A673 (cell line): ENCODE measurements around the gene HMGXB4. TPM values are rescaled to one million over a fixed set of nuclear protein-coding genes. Genes with fewer than 3 reads are reported as not detected.
"Not testable (repeated sequence)": the region's sequence is repeated elsewhere in the genome, so short reads cannot be mapped to it uniquely, and the experiment has no call there.

Source experiments
- BruUV-seq: library from RNA; stranded (reverse); fragments of 400-500 nt; replicated peaks from 2 replicates; lab custom pipeline; 2021; lab: Mats Ljungman, UMichigan
- CTCF ChIA-PET: fragments of 300-600 bp; sonication (Branson Sonifier 250); formaldehyde crosslinking; loops from one replicate; lab custom pipeline; 2022; ENCODE audit warnings: antibody characterized with exemption; lab: Charles Lee
- POLR2A ChIA-PET: fragments of 300-600 bp; sonication (Branson Sonifier 250); formaldehyde crosslinking; loops from one replicate; lab custom pipeline; 2022; ENCODE audit warnings: antibody characterized with exemption; ENCODE audit not compliant: low non-redundant PET; lab: Charles Lee
- DNase-seq: peaks from one replicate; pipeline ENCODE4 v3.0.0-alpha.2; 2015; ENCODE audit warnings: low spot score
- H3K27ac ChIP-seq: fragments of 200-600 bp; sonication (generic); 2 replicates; pipeline ENCODE4 v1.5.1; 2016; ENCODE audit warnings: mixed run types, low read depth, mild to moderate bottlenecking, mixed read lengths, antibody characterized with exemption, low read length; ENCODE audit not compliant: poor library complexity, severe bottlenecking
- H3K27me3 ChIP-seq: fragments of 200-600 bp; sonication (generic); replicated peaks from 2 replicates; pipeline ENCODE4 v1.6.1; 2017; ENCODE audit warnings: mixed run types, low read depth, mild to moderate bottlenecking, mixed read lengths, antibody characterized with exemption, low read length; ENCODE audit not compliant: insufficient read depth, poor library complexity
- H3K36me3 ChIP-seq: fragments of 200-600 bp; sonication (generic); 2 replicates; pipeline ENCODE4 v1.6.1; 2016; ENCODE audit warnings: mixed run types, mild to moderate bottlenecking, mixed read lengths, antibody characterized with exemption, low read length; ENCODE audit not compliant: insufficient read depth, poor library complexity, severe bottlenecking
- H3K4me1 ChIP-seq: fragments of 200-600 bp; sonication (generic); 2 replicates; pipeline ENCODE4 v1.6.1; 2017; ENCODE audit warnings: mixed run types, mild to moderate bottlenecking, mixed read lengths, antibody characterized with exemption, low read length; ENCODE audit not compliant: insufficient read depth, poor library complexity, severe bottlenecking
- H3K4me3 ChIP-seq: fragments of 200-600 bp; sonication (generic); 2 replicates; pipeline ENCODE4 v1.5.1; 2016; ENCODE audit warnings: low read depth, mixed run types, mild to moderate bottlenecking, mixed read lengths, low read length; ENCODE audit not compliant: poor library complexity, severe bottlenecking
- H3K9me3 ChIP-seq: fragments of 200-600 bp; sonication (generic); 2 replicates; pipeline ENCODE4 v1.6.1; 2016; ENCODE audit warnings: mixed run types, low read depth, mild to moderate bottlenecking, mixed read lengths, antibody characterized with exemption, low read length; ENCODE audit not compliant: poor library complexity, severe bottlenecking
- EZH2 ChIP-seq: fragments of 200-600 bp; sonication (generic); IDR thresholded peaks from 2 replicates; pipeline ENCODE4 v1.6.1; 2017; ENCODE audit warnings: borderline replicate concordance, low read depth, mild to moderate bottlenecking, mixed read lengths, antibody characterized with exemption, low read length; ENCODE audit not compliant: poor library complexity, severe bottlenecking
- intact Hi-C: fragments of 100-400 bp; cut with micrococcal nuclease; formaldehyde crosslinking; loops from one replicate; pipeline ENCODE4 v1.10.0; 2022; ENCODE audit not compliant: unreplicated experiment
- total RNA-seq: library from RNA; stranded (reverse); gene quantifications from 2 replicates; pipeline ENCODE4 v1.2.3, GENCODE V29; 2021
- TF ChIP-seq, protein P1 (sequence below): fragments of 300-800, 200-600 bp; sonication (generic); conservative IDR thresholded peaks from 2 replicates; pipeline ENCODE4 v1.5.1; 2017; ENCODE audit warnings: low read depth, mild to moderate bottlenecking, antibody characterized with exemption, low read length, moderate library complexity, mixed read lengths

HMGXB4 gene
- total RNA-seq, 1 experiment from 2014 or later: 52.7 TPM

DNA sequence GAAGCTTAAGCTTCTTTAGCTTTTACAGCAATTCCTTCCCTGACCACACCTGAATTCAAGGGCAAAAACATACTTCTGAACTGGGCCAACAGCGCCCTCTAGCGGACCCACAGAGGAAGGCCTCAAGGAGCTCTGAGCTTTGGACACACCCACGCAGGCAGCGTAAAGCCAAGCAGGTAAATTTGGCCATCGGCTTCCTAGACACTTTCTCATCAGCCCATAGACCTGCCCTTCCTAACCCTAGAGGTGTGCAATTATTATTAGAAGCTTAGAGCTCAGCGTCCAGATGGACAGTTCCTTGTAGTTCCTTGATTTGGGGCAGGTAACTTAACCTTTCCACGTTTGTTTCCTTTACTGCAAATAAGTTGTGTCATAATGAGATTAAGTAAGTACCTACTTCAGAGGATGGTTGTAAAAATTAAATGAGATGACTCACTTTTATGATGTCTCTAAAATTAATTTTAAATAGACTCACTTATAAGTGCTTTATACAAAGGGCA, 25.7 kb upstream of the HMGXB4 start:
- no peak overlapping the region for H3K4me3 ChIP-seq
- ChIA-PET CTCF (interaction anchor here (0.6 to 1.4 kb wide), 9 partner anchors 10 to 320 kb away, joined by 3 to 12 read pairs (median 5); no protein-coding TSS in a partner anchor), POLR2A (no interaction called here)
- peaks cover 27% of the 10 kb centered on the region for H3K27me3 ChIP-seq
- intact Hi-C loops: loop anchor here (2.0 kb wide), 1 partner anchor 77 kb away; no protein-coding TSS in a partner anchor
- H3K4me1 ChIP-seq: peaks cover 4% of the 10 kb centered on the region
- no TSS peak for BruUV-seq
- no peaks in the 10 kb centered on the region for H3K36me3 ChIP-seq
- no peak overlapping the region for H3K27ac ChIP-seq
- TF ChIP-seq, protein P1, sequence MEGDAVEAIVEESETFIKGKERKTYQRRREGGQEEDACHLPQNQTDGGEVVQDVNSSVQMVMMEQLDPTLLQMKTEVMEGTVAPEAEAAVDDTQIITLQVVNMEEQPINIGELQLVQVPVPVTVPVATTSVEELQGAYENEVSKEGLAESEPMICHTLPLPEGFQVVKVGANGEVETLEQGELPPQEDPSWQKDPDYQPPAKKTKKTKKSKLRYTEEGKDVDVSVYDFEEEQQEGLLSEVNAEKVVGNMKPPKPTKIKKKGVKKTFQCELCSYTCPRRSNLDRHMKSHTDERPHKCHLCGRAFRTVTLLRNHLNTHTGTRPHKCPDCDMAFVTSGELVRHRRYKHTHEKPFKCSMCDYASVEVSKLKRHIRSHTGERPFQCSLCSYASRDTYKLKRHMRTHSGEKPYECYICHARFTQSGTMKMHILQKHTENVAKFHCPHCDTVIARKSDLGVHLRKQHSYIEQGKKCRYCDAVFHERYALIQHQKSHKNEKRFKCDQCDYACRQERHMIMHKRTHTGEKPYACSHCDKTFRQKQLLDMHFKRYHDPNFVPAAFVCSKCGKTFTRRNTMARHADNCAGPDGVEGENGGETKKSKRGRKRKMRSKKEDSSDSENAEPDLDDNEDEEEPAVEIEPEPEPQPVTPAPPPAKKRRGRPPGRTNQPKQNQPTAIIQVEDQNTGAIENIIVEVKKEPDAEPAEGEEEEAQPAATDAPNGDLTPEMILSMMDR: peak; percentile 98
- TF ChIP-seq EZH2: no peak
- peak; percentile 79 for DNase-seq
- H3K9me3 ChIP-seq: no peaks in the 10 kb centered on the region

DNA sequence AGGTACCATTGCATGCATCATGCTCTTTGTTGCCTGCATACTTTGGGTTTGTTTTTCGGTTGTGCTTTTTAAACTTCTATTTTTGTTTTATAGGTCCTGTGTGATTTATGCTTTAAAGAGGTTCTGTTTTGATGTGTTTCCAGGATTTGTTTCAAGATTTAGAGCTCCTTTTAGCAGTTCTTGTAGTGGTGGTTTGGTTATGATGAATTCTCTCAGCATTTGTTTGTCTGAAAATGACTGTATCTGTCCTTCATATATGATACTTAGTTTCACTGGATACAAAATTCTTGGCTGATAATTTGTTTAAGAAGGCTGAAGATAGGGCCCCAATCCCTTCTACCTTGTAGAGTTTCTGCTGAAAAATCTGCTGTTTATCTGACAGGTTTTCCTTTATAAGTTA, 18.5 kb upstream of the HMGXB4 start:
- DNase-seq, H3K36me3 ChIP-seq, H3K4me3 ChIP-seq, H3K27ac ChIP-seq, H3K4me1 ChIP-seq, H3K9me3 ChIP-seq, BruUV-seq, intact Hi-C loops, CTCF ChIA-PET, POLR2A ChIA-PET: not testable (repeated sequence)
- peaks cover 21% of the 10 kb centered on the region for H3K27me3 ChIP-seq

DNA sequence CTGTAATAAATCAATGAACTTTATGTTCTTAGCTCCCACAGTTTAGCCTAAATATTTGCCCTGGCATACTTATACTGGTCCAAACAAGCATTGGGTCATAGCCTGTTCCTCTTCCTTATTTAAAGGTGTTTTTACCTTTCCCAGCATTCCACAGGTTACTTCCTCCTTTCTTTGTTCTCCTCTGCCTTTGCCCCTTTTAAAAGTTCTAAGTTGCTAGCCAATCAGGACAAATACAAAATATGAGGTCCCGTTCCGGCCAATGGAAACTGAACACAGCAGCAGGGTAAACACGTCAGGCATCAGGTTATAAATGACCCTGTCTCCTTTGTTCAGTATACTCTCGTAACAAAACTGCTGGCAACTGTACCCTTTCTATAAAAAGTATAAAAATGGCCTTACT, 12.8 kb upstream of the HMGXB4 start:
- CTCF ChIA-PET, BruUV-seq, DNase-seq, H3K4me3 ChIP-seq, POLR2A ChIA-PET, intact Hi-C loops, H3K36me3 ChIP-seq, H3K9me3 ChIP-seq, H3K27me3 ChIP-seq, H3K27ac ChIP-seq, H3K4me1 ChIP-seq: not testable (repeated sequence)

DNA sequence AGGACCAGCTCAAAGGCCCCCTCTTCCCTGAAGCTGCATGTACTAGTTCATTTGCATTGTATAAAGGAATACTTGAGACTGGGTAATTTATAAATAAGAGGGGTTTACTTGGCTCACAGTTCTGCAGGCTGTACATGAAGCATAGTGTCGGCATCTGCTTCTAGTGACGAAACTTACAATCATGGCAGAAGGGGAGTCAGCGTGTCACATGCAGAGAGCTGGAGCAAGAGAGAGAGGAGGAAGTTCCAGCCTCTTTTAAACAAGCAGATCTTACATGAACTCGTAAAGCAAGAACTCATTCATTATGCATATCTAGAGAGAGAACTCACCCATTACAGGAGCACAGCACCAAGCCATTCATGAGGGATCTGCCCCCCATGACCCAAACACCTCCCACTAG, 7.1 kb upstream of the HMGXB4 start:
- no peak for DNase-seq
- ChIA-PET POLR2A (no interaction called here), CTCF (no interaction called here)
- Histone ChIP-seq H3K9me3 (no peaks in the 10 kb centered on the region), H3K4me3 (no peak overlapping the region), H3K27ac (no peak overlapping the region), H3K36me3 (no peaks in the 10 kb centered on the region), H3K27me3 (no peaks in the 10 kb centered on the region), H3K4me1 (no peaks in the 10 kb centered on the region)
- no TSS peak for BruUV-seq
- TF ChIP-seq, protein P1: no peak
- TF ChIP-seq EZH2: no peak
- intact Hi-C loops: no loop called here
